ENCODE results near the gene CSF2RB.

- TF ChIP-seq, protein P1, sequence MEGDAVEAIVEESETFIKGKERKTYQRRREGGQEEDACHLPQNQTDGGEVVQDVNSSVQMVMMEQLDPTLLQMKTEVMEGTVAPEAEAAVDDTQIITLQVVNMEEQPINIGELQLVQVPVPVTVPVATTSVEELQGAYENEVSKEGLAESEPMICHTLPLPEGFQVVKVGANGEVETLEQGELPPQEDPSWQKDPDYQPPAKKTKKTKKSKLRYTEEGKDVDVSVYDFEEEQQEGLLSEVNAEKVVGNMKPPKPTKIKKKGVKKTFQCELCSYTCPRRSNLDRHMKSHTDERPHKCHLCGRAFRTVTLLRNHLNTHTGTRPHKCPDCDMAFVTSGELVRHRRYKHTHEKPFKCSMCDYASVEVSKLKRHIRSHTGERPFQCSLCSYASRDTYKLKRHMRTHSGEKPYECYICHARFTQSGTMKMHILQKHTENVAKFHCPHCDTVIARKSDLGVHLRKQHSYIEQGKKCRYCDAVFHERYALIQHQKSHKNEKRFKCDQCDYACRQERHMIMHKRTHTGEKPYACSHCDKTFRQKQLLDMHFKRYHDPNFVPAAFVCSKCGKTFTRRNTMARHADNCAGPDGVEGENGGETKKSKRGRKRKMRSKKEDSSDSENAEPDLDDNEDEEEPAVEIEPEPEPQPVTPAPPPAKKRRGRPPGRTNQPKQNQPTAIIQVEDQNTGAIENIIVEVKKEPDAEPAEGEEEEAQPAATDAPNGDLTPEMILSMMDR (IDR thresholded peaks at IDR 0.05): no peak
- TF ChIP-seq POLR2AphosphoS5 (IDR thresholded peaks at IDR 0.05; ENCODE audit: insufficient read depth in 1 of 2, low read depth in 1 of 2): no peak
- no peak for TF ChIP-seq POLR2A (IDR thresholded peaks at IDR 0.05)
Measured at GRCh38 chr22:36872084-36872483, 41.3 kb upstream of the CSF2RB start.
